ENCODE measurements around the gene CREB3.

DNA sequence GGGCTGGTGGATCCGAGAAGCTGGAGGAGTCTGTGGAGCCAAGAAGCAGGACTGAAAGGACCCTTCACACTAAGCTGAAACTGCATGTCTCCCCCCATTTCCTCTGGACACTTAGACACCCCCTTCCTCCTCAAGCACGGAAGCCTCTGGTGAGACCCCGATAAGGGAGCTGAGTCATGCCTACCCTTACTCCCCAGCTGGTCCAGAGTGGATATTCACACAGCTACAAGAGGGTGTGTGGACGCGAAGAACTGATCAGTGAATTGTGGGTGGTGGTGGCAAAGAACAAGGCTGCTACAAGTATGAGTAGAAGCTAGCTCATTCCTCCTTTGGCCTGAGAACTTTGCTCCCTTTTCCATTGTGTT lies 4.8 kb upstream of the CREB3 start:
- TF ChIP-seq POLR2AphosphoS5 (IDR thresholded peaks at IDR 0.05; ENCODE audit: low read depth, low read length) = no peak
- TF ChIP-seq TAF1 (IDR thresholded peaks at IDR 0.05; ENCODE audit: low read depth, low read length) = no peak
- TF ChIP-seq POLR2A (IDR thresholded peaks at IDR 0.05; ENCODE audit: low read depth, low read length) = no peak
- TF ChIP-seq SPI1 (IDR thresholded peaks at IDR 0.05; ENCODE audit: low read depth, low read length) = no peak

All from GM12891 (cell line).